HG02623 (cell line): ENCODE measurements around the gene ONECUT1.
"Not testable (repeated sequence)": the region's sequence is repeated elsewhere in the genome, so short reads cannot be mapped to it uniquely, and the experiment has no call there.

Source experiments
- ATAC-seq: cut with Tn5 transposase; IDR thresholded peaks from one replicate; pipeline ENCODE4 v1.9.1; 2021; ENCODE audit warnings: moderate library complexity; ENCODE audit not compliant: unreplicated experiment

ONECUT1 gene

GRCh38 chr15:52790169-52790708 lies at the start of gene ONECUT1:
Gene ONECUT1, minus strand, starts transcription at chr15:52790336. Its CDS starts 452 bp downstream, at chr15:52789884.
- peak; percentile 74 for ATAC-seq

DNA sequence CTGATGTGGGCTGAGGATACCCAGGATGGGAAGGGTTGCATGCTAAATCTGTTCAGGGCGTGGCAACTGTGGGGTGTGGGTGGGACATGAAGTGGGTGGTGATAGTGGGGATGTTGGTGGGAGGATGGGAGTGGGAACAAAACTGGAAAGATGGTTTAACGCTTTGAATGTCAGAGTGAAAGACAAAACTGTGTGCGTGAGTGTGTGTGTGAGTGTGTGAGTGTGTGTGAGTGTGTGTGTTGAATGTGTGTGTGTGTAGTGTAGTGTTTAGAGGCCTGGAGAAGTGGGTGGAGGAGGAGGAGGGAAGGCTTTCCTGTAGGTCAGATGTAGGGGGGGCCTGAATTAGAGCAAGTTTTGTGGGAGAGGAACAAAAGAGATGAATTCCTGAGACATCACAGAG lies 44.2 kb upstream of the ONECUT1 start:
- ATAC-seq: no peak

- ATAC-seq: not testable (repeated sequence)
These were observed 34.2 kb upstream of the ONECUT1 start for GRCh38 chr15:52824169-52824942.

GRCh38 chr15:52822475-52822874 lies 32.3 kb upstream of the ONECUT1 start:
- no peak for ATAC-seq

- no peak for ATAC-seq
These were observed 29.1 kb upstream of the ONECUT1 start for GRCh38 chr15:52819253-52819652.

DNA sequence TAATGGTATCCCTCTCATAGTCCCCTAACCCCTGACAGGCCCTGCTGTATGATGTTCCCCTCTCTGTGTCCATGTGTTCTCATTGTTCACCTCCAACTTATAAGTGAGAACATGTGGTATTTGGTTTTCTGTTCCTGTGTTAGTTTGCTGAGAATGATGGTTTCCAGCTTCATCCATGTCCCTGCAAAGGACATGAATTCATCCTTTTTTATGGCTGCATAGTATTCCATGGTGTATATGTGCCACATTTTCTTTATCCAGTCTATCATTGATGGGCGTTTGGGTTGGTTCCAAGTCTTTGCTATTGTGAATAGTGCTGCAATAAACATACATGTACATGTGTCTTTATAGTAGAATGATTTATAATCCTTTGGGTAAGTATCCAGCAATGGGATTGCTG lies 25.8 kb upstream of the ONECUT1 start:
- not testable (repeated sequence) for ATAC-seq

GRCh38 chr15:52808996-52809395 lies 18.9 kb upstream of the ONECUT1 start:
- no peak for ATAC-seq

DNA sequence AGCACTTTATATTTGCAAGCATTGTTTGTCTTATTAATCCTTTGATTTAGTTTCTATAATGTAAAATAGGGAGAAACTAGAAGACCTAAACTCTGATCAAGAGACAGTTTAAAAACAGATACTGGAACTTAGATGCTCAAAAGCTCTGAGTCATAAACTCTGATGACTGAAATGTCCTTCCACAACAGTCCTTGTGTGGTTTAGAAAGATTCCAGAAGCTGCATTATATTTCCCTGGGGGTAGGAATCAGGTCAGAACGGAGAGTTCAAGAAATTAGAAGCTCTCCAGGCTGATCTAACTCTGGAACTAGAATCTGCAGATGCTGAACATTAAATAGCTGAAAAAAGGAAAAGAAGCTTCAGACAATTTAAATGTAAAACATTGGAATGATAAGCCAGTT lies 18.3 kb upstream of the ONECUT1 start:
- no peak for ATAC-seq

DNA sequence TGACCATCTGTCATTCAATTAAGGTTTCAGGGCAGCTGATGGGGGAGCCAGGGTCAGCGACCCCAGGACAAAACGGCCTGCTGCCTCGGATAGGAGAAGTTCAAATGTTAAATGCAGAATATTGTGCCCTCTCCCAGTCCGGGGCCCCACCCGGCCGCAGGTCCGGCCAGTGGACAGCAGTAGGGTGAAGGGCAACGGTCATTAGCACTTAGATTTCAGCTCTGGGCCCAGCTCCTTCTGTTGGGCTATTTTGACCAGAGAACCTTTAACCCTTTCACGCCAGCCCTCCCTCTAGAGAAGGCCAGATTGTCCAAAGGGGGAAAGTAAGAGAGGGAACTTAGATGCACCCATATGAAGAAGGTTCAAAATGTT lies 16.1 kb upstream of the ONECUT1 start:
- ATAC-seq: no peak

DNA sequence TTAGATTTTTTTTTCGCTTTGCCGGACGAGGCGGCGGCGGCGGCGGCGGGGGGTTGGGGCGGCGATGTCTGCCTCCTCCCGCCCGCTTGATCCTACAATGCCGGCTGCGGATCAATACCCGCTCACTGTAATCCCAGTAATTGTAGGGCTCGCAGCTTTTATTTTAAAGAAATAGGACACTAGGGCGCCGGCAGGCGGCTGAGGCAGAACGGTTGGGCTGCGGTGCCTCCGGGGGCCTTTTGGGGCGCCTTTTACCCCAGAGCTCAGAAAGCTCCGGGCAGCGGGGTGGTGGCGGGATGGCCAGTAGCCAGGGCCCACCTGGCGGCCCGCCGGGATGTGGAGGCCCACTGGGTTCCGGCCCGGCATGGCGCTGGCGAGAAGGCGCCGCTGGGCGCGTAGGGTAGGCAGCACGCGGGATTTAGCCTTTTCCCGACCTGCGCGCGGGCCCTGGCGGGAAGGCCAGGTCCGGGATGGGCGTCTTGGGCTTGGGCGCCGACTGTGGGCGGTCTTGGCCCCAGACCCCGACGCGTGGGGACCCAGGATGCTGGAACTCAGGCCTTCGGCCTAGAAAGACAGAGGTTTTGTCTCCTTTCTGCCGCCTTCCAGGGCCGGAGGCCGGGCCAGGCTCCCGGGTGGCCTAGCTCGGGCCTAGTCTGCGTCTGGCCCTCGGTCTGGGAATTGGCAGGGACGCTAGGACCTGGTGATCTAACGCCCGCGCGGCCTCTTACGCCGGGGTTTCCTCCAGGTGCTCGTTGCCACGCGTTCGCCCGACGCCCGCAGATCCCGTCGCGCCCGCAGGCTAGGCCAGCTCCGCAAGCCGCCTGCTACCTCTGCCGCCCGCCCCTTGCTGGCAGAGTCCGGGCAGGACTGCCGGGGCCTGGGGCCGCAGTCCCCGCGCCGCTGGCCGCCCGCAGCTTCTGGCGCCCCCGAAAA lies 15.5 kb upstream of the ONECUT1 start:
- ATAC-seq: no peak

- no peak for ATAC-seq
These were observed 14.5 kb upstream of the ONECUT1 start for GRCh38 chr15:52804526-52805081.

DNA sequence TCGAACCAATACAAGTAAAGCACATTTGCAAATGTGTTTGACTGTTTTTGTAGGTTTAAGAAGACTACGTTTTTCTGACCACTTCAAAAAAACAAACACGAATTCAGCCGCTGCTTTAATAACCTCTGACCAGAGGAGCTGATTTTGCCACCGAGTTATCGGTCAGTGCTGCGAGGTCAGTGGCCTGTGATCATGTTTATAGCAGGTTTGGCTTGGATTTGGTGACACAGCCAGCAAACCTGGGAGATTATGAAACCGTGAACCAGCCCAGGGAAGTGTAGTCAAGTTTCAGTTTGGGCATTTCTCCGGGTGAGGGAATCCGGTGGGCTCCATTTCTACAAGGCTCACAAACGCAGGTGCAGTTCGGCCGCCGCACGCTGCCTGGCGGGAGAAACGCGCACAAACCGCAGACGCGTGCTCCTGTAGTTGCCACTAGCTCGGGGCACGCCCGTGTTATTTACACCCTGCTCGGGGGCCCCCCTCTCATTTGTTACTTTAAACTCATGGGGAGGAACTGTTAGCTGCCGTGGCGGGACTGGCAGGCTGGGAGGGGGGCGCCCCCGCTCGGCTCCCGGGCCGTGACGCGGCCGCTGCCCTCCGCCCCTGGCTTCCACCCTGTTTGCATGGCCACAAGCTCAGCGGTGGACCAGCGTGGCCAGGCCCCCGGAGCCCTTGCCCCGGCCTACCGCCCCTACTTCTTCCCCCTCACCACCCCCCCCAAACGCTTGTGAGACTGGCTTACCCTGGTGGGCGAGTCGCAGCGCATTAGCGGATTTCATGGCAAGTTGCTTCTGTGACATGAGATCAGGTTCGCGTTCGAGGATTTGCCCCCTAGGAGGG lies 13.6 kb upstream of the ONECUT1 start:
- no peak for ATAC-seq

DNA sequence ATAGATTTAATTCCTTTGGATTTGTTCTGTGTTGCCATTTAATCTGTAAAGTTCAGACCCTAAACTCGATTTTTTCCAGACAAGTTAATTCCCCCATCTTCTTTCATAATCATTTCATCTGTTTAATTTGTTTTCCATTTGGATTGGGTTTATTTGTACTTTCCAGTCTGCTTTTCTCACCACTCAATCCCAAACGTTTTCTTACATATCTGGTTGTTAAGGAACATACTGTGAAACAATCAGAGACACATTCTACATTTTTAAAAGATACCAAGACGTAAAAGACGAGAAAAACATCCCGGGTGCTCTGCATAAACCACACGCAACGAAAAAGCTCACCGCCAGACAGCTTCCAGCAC lies 13.0 kb upstream of the ONECUT1 start:
- ATAC-seq: no peak

DNA sequence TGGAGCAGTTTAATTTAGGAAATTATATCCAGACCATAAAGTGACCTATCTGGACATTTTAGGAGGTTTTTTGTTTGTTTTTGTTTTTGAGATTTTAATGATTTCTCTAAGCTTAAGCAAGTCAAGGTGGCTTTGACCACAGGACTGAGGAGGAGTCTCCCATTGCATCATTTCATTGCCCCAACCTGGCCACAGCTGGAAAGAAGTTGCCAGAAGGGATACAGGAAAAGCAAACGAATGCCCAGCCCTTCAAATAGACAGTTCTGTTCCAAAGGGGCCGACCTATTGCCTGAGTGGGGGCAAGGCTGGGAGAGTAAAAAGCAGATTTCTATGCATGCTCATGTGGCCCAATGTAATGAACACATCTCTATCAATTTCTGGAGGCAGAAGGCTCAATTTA lies 12.0 kb upstream of the ONECUT1 start:
- ATAC-seq: no peak

- ATAC-seq: no peak
These were observed 11.6 kb upstream of the ONECUT1 start for GRCh38 chr15:52801748-52802085.

DNA sequence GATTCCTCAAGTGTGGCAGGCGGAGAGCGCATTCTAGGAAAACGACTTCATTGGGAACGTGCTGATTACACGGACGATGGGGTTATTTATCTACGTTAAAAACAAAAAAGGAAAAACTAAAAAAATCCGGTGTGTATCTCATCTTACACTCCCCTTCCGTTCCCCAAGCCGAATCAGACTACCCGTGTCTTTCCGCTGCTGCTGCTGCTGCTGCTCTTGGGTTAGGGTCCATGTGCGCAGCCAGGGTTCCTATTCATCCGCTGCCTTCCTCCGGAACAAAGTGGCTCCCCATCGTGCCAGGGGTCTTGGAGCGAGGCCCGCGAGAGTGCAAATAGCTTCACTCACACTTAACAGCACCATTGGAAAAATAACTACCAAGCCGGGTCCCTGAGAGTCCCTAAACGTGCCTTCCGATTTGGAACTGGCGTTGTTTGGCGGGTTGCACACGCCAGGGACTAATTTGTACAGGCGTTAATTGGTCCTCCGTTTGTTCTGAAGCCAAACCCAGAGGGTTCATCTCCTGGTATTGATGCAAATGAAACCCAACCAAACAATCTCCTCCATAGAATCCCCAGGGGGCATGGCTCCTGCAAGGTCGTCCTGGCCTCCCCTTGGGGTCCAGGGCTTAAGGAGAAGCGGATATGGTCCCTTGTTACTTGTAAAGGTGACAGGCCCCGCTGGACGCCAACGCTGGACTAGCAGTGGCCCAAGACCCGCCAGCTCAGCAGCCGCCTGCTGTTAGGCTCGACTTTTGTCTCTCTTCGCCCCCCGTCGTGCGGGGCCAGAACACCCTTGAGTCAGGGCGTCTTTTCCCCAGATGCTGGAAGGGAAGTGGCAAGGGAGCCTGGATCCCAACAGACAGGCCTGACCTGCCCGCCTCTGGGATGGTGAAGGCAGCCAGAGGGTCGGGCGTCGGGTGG lies 11.0 kb upstream of the ONECUT1 start:
- no peak for ATAC-seq

DNA sequence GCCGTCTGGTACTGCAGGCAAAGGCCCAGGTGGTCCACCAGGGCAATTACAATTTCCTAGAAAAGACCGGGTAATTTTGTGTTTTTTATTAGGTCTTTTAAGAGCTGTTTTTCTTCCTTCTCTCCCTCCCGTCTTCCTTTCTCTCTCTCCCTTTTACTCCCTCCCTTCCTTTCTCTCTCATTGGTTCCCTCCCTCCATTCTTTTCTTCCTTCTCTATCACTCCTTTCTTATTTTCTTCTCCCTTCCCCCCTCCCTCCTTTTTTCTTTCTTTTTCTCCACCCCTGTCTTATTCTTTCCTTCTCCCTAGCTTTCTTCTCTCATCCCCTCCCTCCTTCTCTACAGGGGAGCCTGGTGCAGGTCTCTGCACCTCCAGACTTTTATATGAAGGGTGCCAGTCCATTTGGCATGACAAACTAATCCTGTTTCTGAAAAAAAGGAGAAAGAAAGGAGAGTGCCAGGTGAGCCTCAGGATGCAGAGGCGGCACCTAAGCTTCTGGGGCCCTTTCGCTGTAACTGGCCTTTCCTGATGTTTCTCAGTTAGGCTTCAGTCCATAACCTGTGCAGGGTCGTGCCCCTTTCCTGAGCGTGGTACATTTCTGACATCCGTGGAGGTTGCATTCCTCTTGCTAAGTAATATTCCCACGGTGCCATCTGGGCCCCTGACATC lies 9.1 kb upstream of the ONECUT1 start:
- no peak for ATAC-seq

DNA sequence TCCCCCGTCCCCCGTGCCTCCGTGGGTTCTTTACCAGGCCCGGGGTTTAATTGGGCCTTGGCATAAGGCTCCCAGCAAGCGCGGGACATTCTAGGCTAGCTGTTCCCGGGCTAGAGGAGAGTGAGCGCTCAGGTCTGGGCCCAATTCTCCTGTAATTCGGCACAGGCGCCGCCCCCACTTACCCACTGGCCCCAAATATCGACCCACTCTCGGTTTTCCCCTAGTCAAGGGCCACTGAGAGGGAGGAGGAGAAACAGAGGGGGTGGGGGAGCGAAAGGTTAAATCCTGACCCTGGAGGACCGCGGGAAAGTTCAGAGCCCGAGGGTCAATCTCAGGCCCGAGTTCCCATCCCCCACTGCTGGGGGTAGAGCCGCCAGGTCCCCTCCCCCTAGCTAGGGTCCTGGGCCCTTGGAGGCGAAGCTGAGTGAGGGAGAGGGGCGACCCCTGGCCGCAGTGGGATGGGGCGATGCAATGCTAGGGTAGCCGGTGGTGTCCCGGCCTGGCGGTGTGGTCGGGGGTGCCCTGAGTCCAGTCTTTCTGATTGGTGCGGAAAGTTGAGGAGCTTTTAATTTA lies 8.5 kb upstream of the ONECUT1 start:
- no peak for ATAC-seq
